Testis (tissue), 2 donors: ENCODE data around the gene OR52E5.

Experiments used
- CTCF ChIP-seq, 3 experiments: fragments of 450-650 bp in 2 of 3; fragments of 200-600 bp in 1 of 3; sonication (generic) in 1 of 3; IDR thresholded peaks; one replicate each; pipeline ENCODE4 v1.5.1; 2016 to 2019; ENCODE audit warnings: antibody characterized with exemption in 3 of 3, mild to moderate bottlenecking in 2 of 3, moderate library complexity in 1 of 3
- POLR2A ChIP-seq: fragments of 450-650 bp; IDR thresholded peaks from one replicate; pipeline ENCODE4 v1.6.1; 2017; ENCODE audit warnings: antibody characterized with exemption, mild to moderate bottlenecking, moderate library complexity

- no peak for TF ChIP-seq CTCF (IDR thresholded peaks at IDR 0.05)
- TF ChIP-seq POLR2A, result no peak
Observed at GRCh38 chr11:5928811-5929210, 35.8 kb downstream of the OR52E5 start.
